Measurements from ENCODE around the gene SMAD6. TPM values are rescaled to one million over a fixed set of nuclear protein-coding genes. Genes with fewer than 3 reads are reported as not detected.

Gene SMAD6
- total and polyA plus RNA-seq, 12 donors: 1.9 to 31.9 (median 7.4) TPM

GRCh38 chr15:66778716-66779115 is 76.7 kb downstream of the SMAD6 start:
- intact Hi-C loops (cut with DNase I): loop anchor here (5.0 kb wide), 1 partner anchor 74 kb away; no protein-coding TSS in a partner anchor

GRCh38 chr15:66779331-66780009 is 77.4 kb downstream of the SMAD6 start:
- TF ChIP-seq CTCF (IDR thresholded peaks at IDR 0.05) (no peak), POLR2A (IDR thresholded peaks at IDR 0.05) (no peak)
- WGBS, 4 donors: 85 to 100% (median 92%) methylated on average over 1 to 4 of the region's 4 CpGs
- no peaks in the 10 kb centered on the region for H3K9me3 ChIP-seq (replicated peaks in 1 of 3)
- no peaks in the 10 kb centered on the region for H3K27me3 ChIP-seq
- peak in 1 of 7 donors; percentile 9 for DNase-seq
- no peaks in the 10 kb centered on the region for H3K4me1 ChIP-seq (replicated peaks in 1 of 2)
- intact Hi-C loops (cut with DNase I): loop anchor here (5.0 kb wide), 1 partner anchor 73 kb away; no protein-coding TSS in a partner anchor
- H3K4me3 ChIP-seq: no peak overlapping the region
- no peaks in the 10 kb centered on the region for H3K36me3 ChIP-seq (replicated peaks in 1 of 2)
- no peak overlapping the region for H3K27ac ChIP-seq

More at GRCh38 chr15:66778716-66779115, 76.7 kb downstream of the SMAD6 start:
- no peak overlapping the region for H3K4me3 ChIP-seq
- TF ChIP-seq POLR2A (IDR thresholded peaks at IDR 0.05): no peak
- TF ChIP-seq CTCF (IDR thresholded peaks at IDR 0.05): no peak
- 85 to 95% (median 92%) methylated on average over 6 to 8 of the region's 8 CpGs for whole genome bisulfite sequencing, 4 donors
- H3K9me3 ChIP-seq (replicated peaks in 1 of 3): no peaks in the 10 kb centered on the region
- DNase-seq: peak in 1 of 7 donors; percentile 5
- H3K27me3 ChIP-seq: no peaks in the 10 kb centered on the region
- peaks cover 0 to under 1% of the 10 kb centered on the region in 2 donors for H3K4me1 ChIP-seq (replicated peaks in 1 of 2)
- H3K36me3 ChIP-seq (replicated peaks in 1 of 2): no peaks in the 10 kb centered on the region
- no peak overlapping the region for H3K27ac ChIP-seq

- no peaks in the 10 kb centered on the region for H3K36me3 ChIP-seq (replicated peaks in 1 of 2)
- TF ChIP-seq CTCF (IDR thresholded peaks at IDR 0.05) (no peak), POLR2A (IDR thresholded peaks at IDR 0.05) (no peak)
- 75 to 88% (median 83%) methylated on average over 17 to 21 of the region's 21 CpGs for WGBS, 4 donors
- intact Hi-C loops (cut with DNase I): no loop called here
- H3K4me1 ChIP-seq (replicated peaks in 1 of 2): no peaks in the 10 kb centered on the region
- H3K27ac ChIP-seq: no peak overlapping the region
- H3K4me3 ChIP-seq: no peak overlapping the region
- peak in 1 of 7 donors; percentile 10 for DNase-seq
- H3K27me3 ChIP-seq: no peaks in the 10 kb centered on the region
- H3K9me3 ChIP-seq (replicated peaks in 1 of 3): no peaks in the 10 kb centered on the region
These were observed 78.3 kb downstream of the SMAD6 start for GRCh38 chr15:66780172-66780972.

GRCh38 chr15:66780973-66781718 is 79.1 kb downstream of the SMAD6 start:
- no peaks in the 10 kb centered on the region for H3K27me3 ChIP-seq
- WGBS, 4 donors: 94 to 96% (median 95%) methylated on average over 23 to 73 of the region's 73 CpGs
- no peak overlapping the region for H3K4me3 ChIP-seq
- no peaks in the 10 kb centered on the region for H3K36me3 ChIP-seq (replicated peaks in 1 of 2)
- peak in 1 of 7 donors; percentile 11 for DNase-seq
- H3K9me3 ChIP-seq (replicated peaks in 1 of 3): no peaks in the 10 kb centered on the region
- H3K4me1 ChIP-seq (replicated peaks in 1 of 2): no peaks in the 10 kb centered on the region
- TF ChIP-seq CTCF (IDR thresholded peaks at IDR 0.05) (no peak), POLR2A (IDR thresholded peaks at IDR 0.05) (no peak)
- intact Hi-C loops (cut with DNase I): no loop called here
- no peak overlapping the region for H3K27ac ChIP-seq
